GM12892 (cell line): ENCODE measurements around the gene WASF3.
A peak's percentile ranks its signal among the peaks of the same experiment; 100 is the strongest.
"Not testable (repeated sequence)": the region's sequence is repeated elsewhere in the genome, so short reads cannot be mapped to it uniquely, and the experiment has no call there.

Experiments used
- DNase-seq: peaks from one replicate; pipeline ENCODE4 v3.0.0; 2011; ENCODE audit not compliant: insufficient read length
- FAIRE-seq: peaks from 2 replicates; lab custom pipeline; 2011; peaks lifted over from hg19 to GRCh38; lab: Jason Lieb, UNC
- POLR2A ChIP-seq: IDR thresholded peaks from 2 replicates; pipeline ENCODE4 v1.6.1; 2011; ENCODE audit warnings: low read depth, low read length, control low read depth
- POLR2AphosphoS5 ChIP-seq: IDR thresholded peaks from 2 replicates; pipeline ENCODE4 v1.6.1; 2011; ENCODE audit warnings: low read depth, low read length, control low read depth
- TAF1 ChIP-seq: IDR thresholded peaks from 2 replicates; pipeline ENCODE4 v1.6.1; 2011; ENCODE audit warnings: low read depth, mild to moderate bottlenecking, control low read depth, low read length, borderline replicate concordance

The WASF3 gene

GRCh38 chr13:26716984-26717383 lies 159.5 kb downstream of the WASF3 start:
- no peak for DNase-seq
- no peak for TF ChIP-seq POLR2A
- no peak for TF ChIP-seq TAF1
- no peak for TF ChIP-seq POLR2AphosphoS5
- FAIRE-seq: no peak

GRCh38 chr13:26718146-26718545 lies 160.7 kb downstream of the WASF3 start:
- no peak for TF ChIP-seq POLR2AphosphoS5
- no peak for TF ChIP-seq POLR2A
- TF ChIP-seq TAF1: no peak
- DNase-seq: no peak
- FAIRE-seq: no peak

GRCh38 chr13:26718872-26719271 lies 161.4 kb downstream of the WASF3 start:
- DNase-seq: no peak
- TF ChIP-seq POLR2AphosphoS5 (no peak), TAF1 (no peak), POLR2A (no peak)
- no peak for FAIRE-seq

- TF ChIP-seq TAF1 (no peak), POLR2AphosphoS5 (no peak), POLR2A (no peak)
- FAIRE-seq (no peak), DNase-seq (no peak)
Observed at GRCh38 chr13:26719356-26719945, 162.0 kb downstream of the WASF3 start.

GRCh38 chr13:26721251-26722121 lies 164.0 kb downstream of the WASF3 start:
- TF ChIP-seq POLR2AphosphoS5: no peak
- TF ChIP-seq TAF1: no peak
- TF ChIP-seq POLR2A: no peak
- DNase-seq (no peak), FAIRE-seq (peak; percentile 78)

GRCh38 chr13:26722321-26722720 lies 164.8 kb downstream of the WASF3 start:
- no peak for DNase-seq
- TF ChIP-seq TAF1 (no peak), POLR2AphosphoS5 (no peak), POLR2A (no peak)
- no peak for FAIRE-seq

- not testable (repeated sequence) for FAIRE-seq, DNase-seq
Observed at GRCh38 chr13:26723620-26724019, 166.1 kb downstream of the WASF3 start.

- DNase-seq: no peak
- no peak for TF ChIP-seq TAF1
- TF ChIP-seq POLR2AphosphoS5: no peak
- TF ChIP-seq POLR2A: no peak
- FAIRE-seq: no peak
Observed at GRCh38 chr13:26726684-26727083, 169.2 kb downstream of the WASF3 start.

- TF ChIP-seq POLR2AphosphoS5: no peak
- TF ChIP-seq POLR2A: no peak
- no peak for TF ChIP-seq TAF1
- FAIRE-seq (no peak), DNase-seq (no peak)
Observed at GRCh38 chr13:26727122-26727521, 169.6 kb downstream of the WASF3 start.

GRCh38 chr13:26727633-26728032 lies 170.2 kb downstream of the WASF3 start:
- FAIRE-seq (no peak), DNase-seq (no peak)
- no peak for TF ChIP-seq POLR2AphosphoS5
- TF ChIP-seq POLR2A: no peak
- TF ChIP-seq TAF1: no peak

- DNase-seq: no peak
- TF ChIP-seq TAF1: no peak
- FAIRE-seq: no peak
Observed at GRCh38 chr13:26735677-26736076, 178.2 kb downstream of the WASF3 start.
